ENCODE data around the gene NECAB3.
A peak's percentile ranks its signal among the peaks of the same experiment; 100 is the strongest.
"Not testable (repeated sequence)": the region's sequence is repeated elsewhere in the genome, so short reads cannot be mapped to it uniquely, and the experiment has no call there.

NECAB3 gene

DNA sequence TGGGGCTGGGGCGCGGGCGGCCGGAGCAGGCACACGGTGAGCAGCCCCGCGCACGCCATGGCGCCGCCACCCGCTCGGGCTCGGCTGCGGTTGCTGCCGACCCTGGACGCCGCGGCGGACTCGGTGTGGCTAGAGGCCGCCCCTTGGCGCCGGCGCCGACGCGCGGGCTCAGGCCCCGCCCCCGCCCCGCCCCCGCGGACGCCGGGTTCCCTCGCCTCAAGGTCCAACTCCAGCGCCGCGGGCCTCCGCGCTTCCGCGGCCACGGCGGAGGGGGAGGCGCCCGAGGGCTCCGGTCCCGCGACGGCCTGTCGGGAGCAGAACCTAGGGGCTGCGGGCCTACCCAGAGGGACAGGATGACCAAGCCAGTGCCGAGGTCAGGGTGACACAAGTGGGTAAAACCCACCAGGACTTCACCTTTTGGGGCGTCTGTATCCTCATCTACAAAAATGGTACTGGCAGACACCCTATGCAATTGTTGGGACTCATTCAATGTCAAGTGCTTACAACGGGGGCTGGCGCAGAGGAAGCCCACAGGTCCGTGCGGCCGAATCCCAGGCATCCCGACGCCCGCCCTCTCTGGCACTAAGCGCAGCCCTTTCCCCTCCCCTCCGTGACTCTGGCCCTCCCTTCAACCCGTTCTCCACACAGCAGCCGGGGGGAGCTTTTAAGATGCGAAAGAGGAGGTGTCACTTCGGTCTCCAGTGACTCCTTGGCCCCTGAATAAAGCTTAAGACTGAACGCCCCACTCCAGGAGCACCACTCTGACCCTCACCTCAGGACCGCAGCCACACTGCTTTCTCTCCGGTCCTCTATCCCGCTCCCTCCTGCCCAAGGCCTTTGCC is at the start of gene NECAB3:
Gene NECAB3 (minus strand): TSS at position 135 of the 842 bp plus-strand sequence. CDS start 76 bp downstream, at position 59.
- peak; percentile 67 for DNase-seq (ENCODE audit: low spot score)

- no peak for DNase-seq (ENCODE audit: low spot score)
Measured at GRCh38 chr20:33721391-33722140, 47.3 kb upstream of the NECAB3 start.

DNA sequence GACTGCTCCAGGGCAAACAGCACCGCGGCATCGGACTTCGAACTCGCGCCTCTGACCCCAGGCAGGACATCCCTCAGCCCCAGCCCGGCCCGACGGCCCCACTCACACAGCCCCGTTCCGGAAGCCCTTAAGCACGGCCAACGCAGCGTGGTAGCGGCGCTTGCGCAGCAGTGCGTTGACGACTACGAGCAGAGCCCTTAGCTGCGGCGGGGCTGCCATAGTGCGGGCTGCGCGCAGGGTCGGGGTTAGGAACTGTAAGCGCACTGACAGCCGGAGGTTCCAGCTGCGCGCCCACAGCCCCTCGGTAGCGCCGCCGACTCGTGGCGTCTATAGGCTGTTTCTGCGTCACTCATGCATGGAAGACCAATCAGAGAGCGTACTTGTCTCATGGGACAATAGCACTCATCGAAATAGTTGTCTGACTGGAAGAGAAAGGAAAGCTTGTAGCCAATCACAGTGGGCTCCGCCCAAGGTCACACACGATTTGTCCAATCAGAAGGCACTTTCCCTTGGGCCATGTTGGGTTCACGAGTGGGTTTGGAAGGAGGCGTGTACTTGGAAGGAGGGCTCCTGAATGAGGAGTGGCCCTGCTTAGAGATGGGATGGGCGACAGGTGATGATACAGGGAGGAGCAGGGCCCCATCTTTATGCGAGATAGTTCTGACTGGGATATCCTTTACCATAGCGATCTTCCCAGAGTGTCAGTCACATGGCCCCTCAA is 45.9 kb upstream of the NECAB3 start, which contains the start of gene PXMP4:
Gene PXMP4 (minus strand): TSS at position 322 of the 721 bp plus-strand sequence. CDS start 103 bp downstream, at position 219.
- peak; percentile 100 for DNase-seq (ENCODE audit: low spot score)

DNA sequence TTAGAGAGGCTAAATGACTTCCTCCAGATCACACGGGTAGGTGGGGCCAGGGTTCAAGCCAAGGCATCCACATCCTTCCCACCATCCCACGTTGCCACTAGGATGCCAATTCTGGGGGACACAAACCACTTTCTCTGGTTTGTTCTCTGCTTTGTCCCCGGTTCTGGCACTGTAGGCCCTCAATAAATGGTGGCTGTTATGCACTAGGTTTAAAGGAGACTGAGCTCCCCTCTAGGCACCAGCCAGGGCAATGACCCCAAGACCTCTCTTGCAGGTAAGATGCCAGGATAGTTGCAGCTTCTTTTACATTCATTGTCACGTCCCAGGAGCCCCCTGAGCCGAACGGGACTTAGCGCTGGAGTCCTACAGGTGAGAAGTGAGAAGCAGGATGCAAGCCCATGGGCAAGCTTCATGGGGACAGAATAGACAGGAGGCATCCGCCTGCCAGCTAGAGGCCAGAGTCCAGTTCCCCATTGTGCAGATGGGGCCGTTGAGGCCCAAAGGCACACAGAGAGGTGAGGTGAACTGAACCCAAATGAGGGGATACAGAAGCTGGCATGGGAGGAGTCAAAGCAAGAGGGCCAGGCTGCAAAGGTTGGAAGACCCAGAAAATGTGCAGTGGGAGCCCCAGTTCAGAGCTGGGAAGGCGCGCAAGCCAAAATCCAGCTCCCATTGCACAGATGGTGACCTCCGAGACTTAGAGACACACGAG is 45.2 kb upstream of the NECAB3 start:
- no peak for DNase-seq (ENCODE audit: low spot score)

GRCh38 chr20:33716498-33716897 is 42.3 kb upstream of the NECAB3 start:
- no peak for DNase-seq (ENCODE audit: low spot score)

GRCh38 chr20:33713865-33714367 is 39.7 kb upstream of the NECAB3 start:
- no peak for DNase-seq (ENCODE audit: low spot score)

DNA sequence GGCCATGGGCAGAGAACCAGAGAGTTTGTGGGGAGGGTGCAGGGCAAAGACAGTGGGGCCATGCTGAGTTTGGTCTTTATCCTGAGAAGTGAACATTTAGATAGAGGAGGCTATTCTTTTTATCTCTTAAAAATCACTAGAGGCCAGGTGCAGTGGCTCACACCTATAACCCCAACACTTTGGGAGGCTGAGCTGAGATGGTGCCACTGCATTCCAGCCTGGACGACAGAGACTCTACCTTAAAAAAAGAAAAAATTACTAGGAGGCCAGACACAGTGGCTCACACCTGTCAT is 37.2 kb upstream of the NECAB3 start:
- no peak for DNase-seq (ENCODE audit: low spot score)

DNA sequence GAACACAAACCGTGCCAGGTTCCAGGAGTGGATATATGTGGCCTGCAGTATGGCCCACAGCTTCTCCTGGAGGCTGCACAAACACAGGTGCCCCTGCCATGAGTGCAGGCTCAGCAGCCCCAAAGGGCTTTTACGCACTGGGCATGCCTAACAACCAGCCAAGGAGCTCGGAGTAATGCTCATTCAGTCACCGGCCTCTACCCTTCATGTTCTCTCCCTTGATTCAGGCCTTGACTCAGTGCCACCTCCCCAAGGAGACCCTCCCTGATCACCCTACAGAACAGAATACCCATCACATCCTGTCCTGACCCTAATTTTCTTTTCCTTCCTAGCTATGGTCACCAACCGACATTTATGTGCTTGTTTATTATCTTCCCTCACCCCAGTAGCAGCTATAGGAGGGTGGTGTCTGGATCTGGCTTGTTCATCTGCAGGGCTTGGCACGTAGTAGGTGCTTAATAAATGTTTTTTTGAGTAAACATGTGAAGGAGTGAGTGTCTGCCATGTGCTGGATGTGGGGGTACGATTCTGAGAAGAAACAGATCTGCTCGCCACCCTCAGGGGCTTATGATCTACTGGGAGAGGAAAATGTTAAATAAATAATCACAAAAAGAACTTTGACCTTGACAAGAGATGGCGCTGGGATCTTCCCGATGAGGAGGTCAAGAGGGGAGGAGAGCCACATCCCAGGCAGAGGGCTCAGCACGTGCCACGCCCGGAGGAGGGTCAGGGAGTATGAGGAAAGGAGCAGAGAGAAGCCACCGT is 36.6 kb upstream of the NECAB3 start:
- DNase-seq (ENCODE audit: low spot score), result no peak

DNA sequence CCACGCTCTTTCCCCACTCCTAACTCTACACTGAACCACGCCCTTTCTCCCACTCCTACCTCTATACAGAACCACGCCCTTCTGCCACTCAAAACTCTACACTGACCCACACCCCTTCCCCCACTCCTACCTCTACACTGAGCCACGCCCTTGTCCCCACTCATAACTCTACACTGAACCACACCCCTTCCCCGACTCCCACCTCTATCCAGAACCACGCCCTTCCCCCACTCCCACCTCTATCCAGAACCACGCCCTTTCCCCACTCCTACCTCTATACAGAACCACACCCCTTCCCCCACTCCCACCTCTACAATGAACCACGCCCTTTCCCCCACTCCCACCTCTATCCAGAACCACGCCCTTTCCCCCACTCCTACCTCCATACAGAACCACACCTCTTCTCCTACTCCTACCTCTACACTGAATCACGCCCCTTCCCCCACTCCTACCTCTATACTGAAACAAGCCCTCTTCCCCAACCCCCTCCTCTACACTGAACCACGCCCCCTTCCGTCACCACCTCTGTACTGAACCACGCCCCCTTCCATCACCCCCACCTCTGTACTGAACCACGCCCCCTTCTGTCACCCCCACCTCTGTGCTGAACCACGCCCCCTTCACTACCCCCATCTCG is 35.8 kb upstream of the NECAB3 start:
- DNase-seq (ENCODE audit: low spot score), result no peak

- DNase-seq (ENCODE audit: low spot score), result no peak
Measured at GRCh38 chr20:33709398-33709797, 35.2 kb upstream of the NECAB3 start.

DNA sequence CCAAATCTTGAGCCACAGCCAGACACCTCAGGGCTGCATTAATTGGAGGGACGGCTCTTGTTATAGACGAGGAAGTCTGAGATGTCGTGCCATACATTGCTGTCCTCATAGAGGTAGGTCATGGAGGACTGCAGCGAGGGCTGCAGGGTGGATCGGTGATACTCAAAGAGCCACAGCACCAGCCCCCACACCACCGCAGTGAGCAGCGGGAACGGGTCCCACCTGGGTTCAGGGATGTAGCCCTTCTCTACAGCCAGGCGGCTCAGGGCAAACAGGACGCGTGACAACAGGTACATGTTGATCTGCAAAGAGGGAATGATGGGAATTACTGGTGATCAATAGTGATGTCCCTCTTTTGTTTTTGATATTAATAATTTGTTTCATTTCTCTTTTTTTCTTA is 33.4 kb upstream of the NECAB3 start:
- DNase-seq (ENCODE audit: low spot score), result no peak

DNA sequence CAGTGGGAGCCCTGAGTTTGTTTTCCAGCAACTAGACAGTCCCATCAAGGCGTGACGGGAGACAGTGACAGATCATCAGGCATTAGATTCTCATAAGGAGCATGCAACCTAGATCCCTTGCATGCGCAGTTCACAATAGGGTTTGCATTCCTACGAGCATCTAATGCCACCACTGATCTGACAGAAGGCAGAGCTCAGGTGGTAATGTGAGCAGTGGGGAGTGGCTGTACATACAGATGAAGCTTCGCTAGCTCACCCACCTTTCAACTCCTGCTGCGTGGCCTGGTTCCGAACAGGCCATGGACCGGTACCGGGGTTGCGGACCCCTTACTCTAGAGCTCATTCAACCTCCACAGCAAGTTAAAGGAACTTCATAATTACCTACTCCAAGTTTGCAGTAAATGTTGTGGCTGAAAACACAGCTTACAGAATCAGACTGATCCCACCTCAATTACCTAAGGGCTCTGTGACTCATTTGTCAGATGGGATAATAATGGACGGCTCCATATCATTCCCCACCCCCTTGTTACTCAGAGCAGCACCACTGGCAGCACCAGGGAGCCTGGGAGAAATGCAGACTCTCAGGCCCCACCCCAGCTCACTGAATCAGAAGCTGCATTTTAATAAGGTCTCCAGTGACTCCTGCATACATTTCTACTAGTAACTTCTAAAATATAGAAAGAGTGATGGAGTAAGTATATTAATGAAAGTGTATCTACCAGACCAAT is 30.1 kb upstream of the NECAB3 start:
- DNase-seq (ENCODE audit: low spot score), result no peak

DNA sequence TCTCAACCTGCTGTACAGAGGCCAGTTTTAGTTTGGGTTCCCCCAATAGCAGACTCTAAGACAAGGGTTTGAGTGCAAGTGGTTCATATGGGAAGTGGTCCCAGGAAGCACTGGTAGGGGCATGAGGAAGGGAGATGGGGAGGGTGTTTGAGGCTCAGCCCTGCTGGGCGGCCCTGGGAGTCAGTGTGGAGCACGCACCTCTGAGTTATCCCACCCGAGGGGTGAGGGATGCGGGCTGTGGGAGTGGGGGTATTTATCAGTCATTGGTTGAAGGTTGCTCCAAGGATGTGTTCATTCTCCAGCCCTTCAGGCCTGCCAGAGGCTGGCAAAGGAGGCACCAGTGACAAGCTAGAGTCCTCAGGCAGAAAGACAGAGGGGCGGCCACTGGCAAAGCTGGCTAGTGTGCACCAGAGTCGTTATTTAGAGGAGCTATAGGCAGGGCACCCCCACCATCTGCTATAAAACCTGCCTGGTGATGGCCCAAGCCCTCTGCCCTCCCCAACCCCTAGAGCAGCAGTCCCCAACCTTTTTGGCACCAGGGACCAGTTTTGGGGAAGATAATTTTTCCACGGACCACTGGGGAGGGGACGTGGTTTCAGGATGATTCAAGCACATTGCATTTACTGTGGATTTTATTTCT is 29.4 kb upstream of the NECAB3 start:
- no peak for DNase-seq (ENCODE audit: low spot score)

- DNase-seq (ENCODE audit: low spot score), result no peak
Measured at GRCh38 chr20:33702861-33703260, 28.6 kb upstream of the NECAB3 start.

DNA sequence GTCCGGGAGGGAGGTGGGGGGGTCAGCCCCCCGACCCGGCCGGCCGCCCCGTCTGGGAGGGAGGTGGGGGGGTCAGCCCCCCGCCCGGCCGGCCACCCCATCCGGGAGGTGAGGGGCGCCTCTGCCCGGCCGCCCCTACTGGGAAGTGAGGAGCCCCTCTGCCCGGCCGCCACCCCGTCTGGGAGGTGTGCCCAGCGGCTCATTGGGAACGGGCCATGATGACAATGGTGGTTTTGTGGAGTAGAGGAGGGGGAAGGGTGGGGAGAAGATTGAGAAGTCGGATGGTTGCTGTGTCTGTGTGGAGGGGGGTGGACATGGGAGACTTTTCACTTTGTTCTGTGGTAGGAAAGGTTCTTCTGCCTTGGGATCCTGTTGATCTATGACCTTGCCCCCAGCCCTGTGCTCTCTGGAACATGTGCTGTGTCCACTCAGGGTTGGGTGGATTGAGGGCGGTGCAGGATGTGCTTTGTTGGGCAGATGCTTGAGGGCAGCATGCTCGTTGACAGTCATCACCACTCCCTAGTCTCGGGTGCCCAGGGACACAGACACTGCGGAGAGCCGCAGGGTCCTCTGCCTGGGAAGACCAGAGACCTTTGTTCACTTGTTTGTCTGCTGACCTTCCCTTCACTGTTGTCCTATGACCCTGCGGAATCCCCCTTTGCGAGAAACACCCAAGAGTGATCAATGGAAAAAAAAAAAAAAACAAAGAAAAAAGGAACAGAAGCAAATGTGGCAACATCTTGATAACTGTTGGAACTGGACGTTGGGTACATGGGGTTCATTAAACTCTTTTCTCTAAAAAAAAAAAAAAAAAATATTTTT is 27.6 kb upstream of the NECAB3 start:
- DNase-seq (ENCODE audit: low spot score), result no peak

DNA sequence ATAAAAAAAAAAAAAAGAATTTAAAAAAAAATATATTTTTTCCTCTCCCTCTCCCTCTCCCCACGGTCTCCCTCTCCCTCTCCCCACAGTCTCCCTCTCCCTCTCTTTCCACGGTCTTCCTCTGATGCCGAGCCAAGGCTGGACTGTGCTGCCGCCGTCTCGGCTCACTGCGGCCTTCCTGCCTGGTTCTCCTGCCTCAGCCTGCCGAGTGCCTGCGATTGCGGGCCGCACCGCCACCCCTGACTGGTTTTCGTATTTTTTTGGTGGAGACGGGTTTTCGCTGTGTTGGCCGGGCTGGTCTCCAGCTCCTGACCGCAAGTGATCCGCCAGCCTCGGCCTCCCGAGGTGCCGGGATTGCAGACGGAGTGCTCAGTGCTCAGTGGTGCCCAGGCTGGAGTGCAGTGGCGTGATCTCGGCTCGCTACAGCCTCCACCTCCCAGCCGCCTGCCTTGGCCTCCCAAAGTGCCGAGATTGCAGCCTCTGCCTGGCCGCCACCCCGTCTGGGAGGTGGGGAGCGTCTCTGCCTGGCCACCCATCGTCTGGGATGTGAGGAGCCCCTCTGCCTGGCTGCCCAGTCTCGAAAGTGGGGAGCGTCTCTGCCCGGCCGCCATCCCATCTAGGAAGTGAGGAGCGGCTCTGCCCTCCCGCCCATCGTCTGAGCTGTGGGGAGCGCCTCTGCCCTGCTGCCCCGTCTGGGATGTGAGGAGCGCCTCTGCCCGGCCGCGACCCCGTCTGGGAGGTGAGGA is 26.6 kb upstream of the NECAB3 start:
- not testable (repeated sequence) for DNase-seq (ENCODE audit: low spot score)

GRCh38 chr20:33698966-33699365 is 24.7 kb upstream of the NECAB3 start:
- not testable (repeated sequence) for DNase-seq (ENCODE audit: low spot score)

DNA sequence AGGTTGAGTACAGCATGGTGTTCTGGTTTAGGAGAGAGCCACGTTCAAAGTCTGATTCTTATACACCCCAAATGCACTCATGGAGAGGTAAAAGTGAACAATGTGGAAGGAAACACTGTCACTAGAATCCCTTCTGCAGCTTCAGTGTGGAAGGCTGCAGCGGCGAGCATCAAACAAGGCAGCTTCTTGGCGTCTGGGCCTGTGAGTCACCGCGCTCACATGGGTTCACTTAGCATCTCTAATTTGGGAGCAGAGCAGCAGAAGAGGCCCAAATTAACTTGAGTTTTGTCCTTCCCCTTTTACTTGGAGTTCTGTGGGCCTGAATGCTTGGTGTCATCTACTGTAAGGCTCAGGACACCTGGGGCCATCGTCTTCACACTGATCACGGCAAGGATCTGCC is 22.9 kb upstream of the NECAB3 start:
- DNase-seq (ENCODE audit: low spot score), result no peak
